ENCODE measurements around the gene COBL.

The COBL gene

DNA sequence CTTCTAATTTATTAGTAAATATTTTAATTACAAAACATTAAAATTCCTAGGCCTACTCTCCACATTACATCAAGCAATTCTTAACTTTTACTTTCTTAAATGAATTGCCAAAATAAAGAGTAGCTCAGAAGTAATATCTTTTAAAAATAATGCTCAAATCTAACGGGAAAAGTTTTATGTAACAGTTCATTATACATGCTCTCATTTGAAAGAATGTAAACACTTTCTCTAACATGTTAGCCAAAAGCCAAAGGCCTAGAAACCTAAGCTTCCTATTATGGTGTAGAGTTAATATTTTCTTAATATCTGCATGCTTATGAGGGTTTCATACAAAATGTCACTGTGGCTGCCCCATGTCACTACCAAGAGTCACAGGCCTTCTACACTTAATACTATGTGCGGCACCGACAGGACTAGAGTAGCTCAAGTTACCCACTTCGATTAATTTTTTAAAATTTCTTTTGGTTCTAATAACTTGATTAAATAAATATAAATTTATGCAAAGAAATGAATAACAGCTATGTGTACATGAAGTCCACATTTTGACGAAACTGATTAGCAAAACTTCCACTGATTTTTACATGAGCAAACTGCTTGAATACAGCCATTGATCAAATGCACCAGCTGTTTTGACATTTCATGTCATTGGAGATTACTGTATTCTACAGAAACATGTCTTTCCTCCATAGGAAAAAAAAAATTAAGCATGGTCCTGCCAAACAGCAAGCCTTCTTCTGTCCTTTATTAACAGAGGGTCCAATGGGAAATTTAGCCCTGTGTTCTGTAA is 3.5 kb downstream of the COBL start:
- TF ChIP-seq, protein P1, sequence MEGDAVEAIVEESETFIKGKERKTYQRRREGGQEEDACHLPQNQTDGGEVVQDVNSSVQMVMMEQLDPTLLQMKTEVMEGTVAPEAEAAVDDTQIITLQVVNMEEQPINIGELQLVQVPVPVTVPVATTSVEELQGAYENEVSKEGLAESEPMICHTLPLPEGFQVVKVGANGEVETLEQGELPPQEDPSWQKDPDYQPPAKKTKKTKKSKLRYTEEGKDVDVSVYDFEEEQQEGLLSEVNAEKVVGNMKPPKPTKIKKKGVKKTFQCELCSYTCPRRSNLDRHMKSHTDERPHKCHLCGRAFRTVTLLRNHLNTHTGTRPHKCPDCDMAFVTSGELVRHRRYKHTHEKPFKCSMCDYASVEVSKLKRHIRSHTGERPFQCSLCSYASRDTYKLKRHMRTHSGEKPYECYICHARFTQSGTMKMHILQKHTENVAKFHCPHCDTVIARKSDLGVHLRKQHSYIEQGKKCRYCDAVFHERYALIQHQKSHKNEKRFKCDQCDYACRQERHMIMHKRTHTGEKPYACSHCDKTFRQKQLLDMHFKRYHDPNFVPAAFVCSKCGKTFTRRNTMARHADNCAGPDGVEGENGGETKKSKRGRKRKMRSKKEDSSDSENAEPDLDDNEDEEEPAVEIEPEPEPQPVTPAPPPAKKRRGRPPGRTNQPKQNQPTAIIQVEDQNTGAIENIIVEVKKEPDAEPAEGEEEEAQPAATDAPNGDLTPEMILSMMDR (conservative IDR thresholded peaks at IDR 0.05; ENCODE audit: low read depth, low read length), result no peak
- no peak overlapping the region for H3K4me3 ChIP-seq (ENCODE audit: low read depth, low read length)
- no peak for DNase-seq (ENCODE audit: low read depth)

DNA sequence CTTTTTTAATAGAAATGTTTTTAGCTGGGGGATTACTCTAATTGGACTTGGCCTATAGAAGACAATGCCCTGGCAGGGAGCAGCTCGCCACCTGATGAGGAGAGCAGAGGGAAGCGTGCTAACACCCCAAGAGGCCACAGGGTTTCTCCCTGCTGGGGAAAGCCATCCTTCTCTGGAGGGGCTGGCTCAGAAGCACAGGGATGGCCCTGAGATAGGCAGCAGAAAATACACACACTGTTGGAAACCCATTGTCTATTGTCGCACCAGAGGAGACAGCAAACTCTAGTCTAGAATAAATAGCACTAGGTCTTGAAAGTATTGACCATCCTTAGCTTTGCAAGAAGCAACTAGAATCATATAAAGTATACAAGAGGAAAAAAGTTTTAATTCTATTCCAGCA is 5.4 kb downstream of the COBL start:
- no peak overlapping the region for H3K4me3 ChIP-seq (ENCODE audit: low read depth, low read length)
- DNase-seq (ENCODE audit: low read depth), result no peak
- TF ChIP-seq, protein P1 (conservative IDR thresholded peaks at IDR 0.05; ENCODE audit: low read depth, low read length), result no peak

DNA sequence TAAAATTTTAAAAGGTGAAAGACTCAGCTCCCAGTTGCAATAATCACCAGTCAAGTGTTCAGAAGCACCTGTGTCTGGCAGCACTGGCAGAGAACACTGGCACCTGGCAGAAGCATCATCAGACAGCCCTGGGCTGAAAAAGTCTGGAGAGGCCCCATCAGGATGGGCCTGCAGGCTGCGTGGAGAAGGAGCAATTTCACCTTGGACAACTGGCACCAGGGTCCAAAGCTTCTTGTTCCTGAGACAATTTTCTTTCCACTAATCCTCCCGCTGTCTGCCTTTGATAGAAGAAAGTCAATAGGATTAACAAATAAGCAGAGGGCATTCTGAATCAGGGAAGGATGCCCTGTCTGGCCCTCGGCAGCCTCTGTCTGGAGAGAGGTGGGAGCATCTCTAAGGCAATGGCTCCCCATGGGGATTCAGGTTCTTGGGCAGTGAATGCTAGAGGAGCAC is 6.5 kb downstream of the COBL start:
- TF ChIP-seq, protein P1 (conservative IDR thresholded peaks at IDR 0.05; ENCODE audit: low read depth, low read length), result no peak
- no peak overlapping the region for H3K4me3 ChIP-seq (ENCODE audit: low read depth, low read length)
- no peak for DNase-seq (ENCODE audit: low read depth)

DNA sequence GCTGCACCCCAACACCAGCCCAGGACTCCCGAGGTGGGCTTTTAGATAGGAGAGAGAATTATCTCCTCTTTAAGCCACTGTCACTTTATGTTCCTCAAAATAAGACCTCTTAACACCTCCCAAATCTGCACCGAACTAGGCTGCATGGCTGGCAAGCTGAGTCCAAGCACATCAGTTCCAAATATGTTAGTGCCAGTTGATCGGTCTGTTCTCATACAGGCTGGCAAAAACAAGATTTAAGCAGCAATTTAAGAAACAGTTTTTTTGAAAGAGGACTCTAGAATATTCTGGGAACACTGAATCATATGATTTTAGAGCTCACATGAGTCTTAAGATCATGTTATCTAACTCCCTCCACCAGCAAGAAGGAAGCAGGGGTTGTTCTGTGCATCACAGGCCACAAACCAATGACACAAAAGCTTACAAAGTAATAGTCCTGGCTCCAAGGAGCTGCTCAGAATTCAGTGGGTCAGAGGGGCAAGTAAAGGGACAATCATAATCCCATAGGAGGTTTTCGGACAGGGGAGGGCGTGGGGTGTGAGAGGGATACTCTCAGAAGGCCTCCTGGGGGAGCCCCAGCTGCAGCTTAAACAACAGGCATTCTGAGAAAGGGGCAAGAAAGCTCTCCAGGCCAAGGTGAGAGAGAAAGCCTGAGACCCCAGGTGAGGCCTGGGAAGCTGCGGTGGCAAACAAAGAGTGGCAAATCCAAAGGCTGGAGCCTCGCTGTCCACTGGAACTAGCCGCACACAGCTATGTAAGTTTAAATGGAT is 7.1 kb downstream of the COBL start:
- no peak overlapping the region for H3K4me3 ChIP-seq (ENCODE audit: low read depth, low read length)
- TF ChIP-seq, protein P1 (conservative IDR thresholded peaks at IDR 0.05; ENCODE audit: low read depth, low read length), result no peak
- no peak for DNase-seq (ENCODE audit: low read depth)

DNA sequence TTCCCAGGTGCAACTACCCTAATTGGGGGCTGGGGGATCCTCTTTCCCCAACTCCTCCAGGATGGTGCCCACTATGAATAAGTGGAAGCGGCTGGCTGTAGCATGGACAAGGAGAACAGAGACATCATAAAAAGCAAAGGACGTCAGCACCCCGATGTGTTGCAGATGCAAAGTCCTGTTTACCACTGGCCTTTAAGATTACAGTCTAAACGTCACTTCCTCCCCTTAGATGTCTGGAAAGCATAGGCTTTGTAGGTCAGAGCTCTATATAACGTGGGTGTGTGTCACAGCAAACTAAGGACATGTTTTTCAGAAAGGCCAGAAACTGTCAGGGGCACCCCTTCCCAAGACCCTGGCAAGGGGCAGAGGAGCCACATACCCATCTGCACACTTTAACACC is 7.9 kb downstream of the COBL start:
- DNase-seq (ENCODE audit: low read depth), result no peak
- no peak overlapping the region for H3K4me3 ChIP-seq (ENCODE audit: low read depth, low read length)
- TF ChIP-seq, protein P1 (conservative IDR thresholded peaks at IDR 0.05; ENCODE audit: low read depth, low read length), result no peak

DNA sequence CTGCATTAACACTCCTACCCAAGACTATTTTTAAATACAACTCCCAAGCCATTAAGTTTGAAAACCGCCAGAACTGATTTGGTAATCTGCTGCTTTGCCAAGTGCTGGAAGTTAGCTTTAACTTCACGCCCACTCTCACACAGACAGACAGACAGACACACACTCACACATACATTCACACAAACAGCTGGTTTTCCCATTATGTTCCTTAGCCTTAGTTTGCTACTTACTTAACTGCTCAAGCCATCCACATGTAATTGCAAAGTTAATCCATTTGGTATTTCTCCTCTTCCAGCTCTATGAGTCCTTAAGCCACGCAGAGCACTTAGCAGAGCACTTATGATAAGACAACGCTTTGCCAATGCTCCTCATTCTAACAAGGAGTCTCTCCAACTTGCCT is 8.3 kb downstream of the COBL start:
- TF ChIP-seq, protein P1 (conservative IDR thresholded peaks at IDR 0.05; ENCODE audit: low read depth, low read length), result no peak
- DNase-seq (ENCODE audit: low read depth), result no peak
- H3K4me3 ChIP-seq (ENCODE audit: low read depth, low read length), result no peak overlapping the region

All from choroid plexus epithelial cell (primary cell).